ENCODE data around the gene LGSN. TPM values are rescaled to one million over a fixed set of nuclear protein-coding genes. Genes with fewer than 3 reads are reported as not detected.
"Not testable (repeated sequence)": the region's sequence is repeated elsewhere in the genome, so short reads cannot be mapped to it uniquely, and the experiment has no call there.

The LGSN gene
- total and polyA plus RNA-seq, 10 donors = 0.09 to 0.46 (median 0.13) TPM; not detected in 1

- TF ChIP-seq POLR2AphosphoS5 (IDR thresholded peaks at IDR 0.05) (no peak), POLR2A (IDR thresholded peaks at IDR 0.05) (no peak), CTCF (IDR thresholded peaks at IDR 0.05 in 8 of 11, conservative IDR thresholded peaks at IDR 0.05 in 3 of 11) (no peak)
- DNase-seq = no peak
- Histone ChIP-seq H3K4me1 (no peaks in the 10 kb centered on the region), H3K27ac (no peak overlapping the region), H3K9me3 (no peaks in the 10 kb centered on the region), H3K4me3 (no peak overlapping the region), H3K27me3 (replicated peaks in 1 of 7) (no peaks in the 10 kb centered on the region), H3K36me3 (no peaks in the 10 kb centered on the region)
- 58 to 93% (median 74%) methylated on average over 1 of the region's 1 CpG for WGBS, 5 donors
- intact Hi-C loops (cut with DNase I; ENCODE audit: low total_unique reads) = no loop called here
Measured at GRCh38 chr6:63245909-63246308, 73.9 kb downstream of the LGSN start.

GRCh38 chr6:63245420-63245819 is 74.4 kb downstream of the LGSN start:
- DNase-seq = no peak
- Histone ChIP-seq H3K4me1 (no peaks in the 10 kb centered on the region), H3K27ac (no peak overlapping the region), H3K36me3 (no peaks in the 10 kb centered on the region), H3K4me3 (no peak overlapping the region), H3K9me3 (no peaks in the 10 kb centered on the region), H3K27me3 (replicated peaks in 1 of 7) (no peaks in the 10 kb centered on the region)
- TF ChIP-seq CTCF (IDR thresholded peaks at IDR 0.05 in 8 of 11, conservative IDR thresholded peaks at IDR 0.05 in 3 of 11) (no peak), POLR2A (IDR thresholded peaks at IDR 0.05) (no peak), POLR2AphosphoS5 (IDR thresholded peaks at IDR 0.05) (no peak)
- intact Hi-C loops (cut with DNase I; ENCODE audit: low total_unique reads) = no loop called here
- 59 to 76% (median 63%) methylated on average over 2 of the region's 2 CpGs for WGBS, 5 donors

GRCh38 chr6:63236398-63236817 is 83.4 kb downstream of the LGSN start:
- no peaks in the 10 kb centered on the region for H3K4me1 ChIP-seq
- H3K36me3 ChIP-seq = no peaks in the 10 kb centered on the region
- 46 to 66% (median 52%) methylated on average over 3 of the region's 3 CpGs for WGBS, 5 donors
- H3K27ac ChIP-seq = no peak overlapping the region
- TF ChIP-seq POLR2AphosphoS5 (IDR thresholded peaks at IDR 0.05) = no peak
- no peak for TF ChIP-seq CTCF (IDR thresholded peaks at IDR 0.05 in 8 of 11, conservative IDR thresholded peaks at IDR 0.05 in 3 of 11)
- no peak for TF ChIP-seq POLR2A (IDR thresholded peaks at IDR 0.05)
- H3K27me3 ChIP-seq (replicated peaks in 1 of 7) = no peaks in the 10 kb centered on the region
- H3K4me3 ChIP-seq = no peak overlapping the region
- peaks cover 0 to 11% (median 1%) of the 10 kb centered on the region in 8 donors for H3K9me3 ChIP-seq
- intact Hi-C loops (cut with DNase I; ENCODE audit: low total_unique reads) = no loop called here
- no peak for DNase-seq

GRCh38 chr6:63230511-63230910 is 89.3 kb downstream of the LGSN start:
- H3K27ac ChIP-seq; H3K36me3 ChIP-seq; H3K4me3 ChIP-seq; DNase-seq; intact Hi-C loops (cut with DNase I; ENCODE audit: low total_unique reads); H3K4me1 ChIP-seq; H3K27me3 ChIP-seq (replicated peaks in 1 of 7): not testable (repeated sequence)
- WGBS, 5 donors = 45 to 85% (median 75%) methylated on average over 4 to 12 of the region's 12 CpGs
- peaks cover 0 to 23% (median 7%) of the 10 kb centered on the region in 8 donors for H3K9me3 ChIP-seq

- H3K27me3 ChIP-seq (replicated peaks in 1 of 7); intact Hi-C loops (cut with DNase I; ENCODE audit: low total_unique reads); H3K4me1 ChIP-seq; DNase-seq; H3K36me3 ChIP-seq; H3K27ac ChIP-seq; H3K4me3 ChIP-seq: not testable (repeated sequence)
- WGBS, 5 donors = 77 to 92% (median 89%) methylated on average over 11 to 13 of the region's 13 CpGs
- peaks cover 0 to 18% (median 5%) of the 10 kb centered on the region in 8 donors for H3K9me3 ChIP-seq
Measured at GRCh38 chr6:63230027-63230426, 89.8 kb downstream of the LGSN start.

- H3K36me3 ChIP-seq; intact Hi-C loops (cut with DNase I; ENCODE audit: low total_unique reads); H3K27me3 ChIP-seq (replicated peaks in 1 of 7); H3K4me3 ChIP-seq; H3K27ac ChIP-seq; H3K4me1 ChIP-seq: not testable (repeated sequence)
- DNase-seq = peak; percentile 71
- WGBS, 5 donors = 81 to 91% (median 90%) methylated on average over 22 to 32 of the region's 32 CpGs
- H3K9me3 ChIP-seq = peaks cover 0 to 18% (median 5%) of the 10 kb centered on the region in 8 donors
Measured at GRCh38 chr6:63227928-63228894, 91.6 kb downstream of the LGSN start.

GRCh38 chr6:63225987-63226386 is 93.8 kb downstream of the LGSN start:
- H3K27ac ChIP-seq; H3K4me3 ChIP-seq; intact Hi-C loops (cut with DNase I; ENCODE audit: low total_unique reads); H3K27me3 ChIP-seq (replicated peaks in 1 of 7); H3K36me3 ChIP-seq; H3K4me1 ChIP-seq; DNase-seq: not testable (repeated sequence)
- 61 to 66% (median 62%) methylated on average over 4 of the region's 4 CpGs for WGBS, 5 donors
- peaks cover 0 to 12% (median 5%) of the 10 kb centered on the region in 8 donors for H3K9me3 ChIP-seq

Data from spleen (tissue), 11 donors.